CD4-positive, alpha-beta T cell treated with Interleukin-17A for 4 hours (primary cell): ENCODE measurements around the gene KCNG2.
A peak's percentile ranks its signal among the peaks of the same experiment; 100 is the strongest.
"Not testable (repeated sequence)": the region's sequence is repeated elsewhere in the genome, so short reads cannot be mapped to it uniquely, and the experiment has no call there.

Experiments
- DNase-seq: peaks from one replicate; pipeline ENCODE4 v3.0.0-alpha.2; 2020; ENCODE audit warnings: mixed read lengths

The KCNG2 gene

GRCh38 chr18:79797518-79798345 lies at the start of gene KCNG2:
TSS of gene KCNG2 (plus strand) at chr18:79797938. CDS start at chr18:79863668, 65,730 bp downstream.
- peak; percentile 34 for DNase-seq

GRCh38 chr18:79748321-79749180 lies 49.2 kb upstream of the KCNG2 start:
- no peak for DNase-seq

- DNase-seq = no peak
Measured at GRCh38 chr18:79749251-79750191, 48.2 kb upstream of the KCNG2 start.

- DNase-seq = no peak
Measured at GRCh38 chr18:79750980-79751571, 46.7 kb upstream of the KCNG2 start.

- not testable (repeated sequence) for DNase-seq
Measured at GRCh38 chr18:79751918-79752578, 45.7 kb upstream of the KCNG2 start.

- not testable (repeated sequence) for DNase-seq
Measured at GRCh38 chr18:79752946-79753345, 44.8 kb upstream of the KCNG2 start.

GRCh38 chr18:79753391-79753851 lies 44.3 kb upstream of the KCNG2 start:
- no peak for DNase-seq

GRCh38 chr18:79754022-79754761 lies 43.5 kb upstream of the KCNG2 start:
- DNase-seq = no peak

GRCh38 chr18:79754831-79755351 lies 42.8 kb upstream of the KCNG2 start:
- DNase-seq = no peak

GRCh38 chr18:79755496-79756142 lies 42.1 kb upstream of the KCNG2 start:
- no peak for DNase-seq

GRCh38 chr18:79756143-79756500 lies 41.6 kb upstream of the KCNG2 start:
- DNase-seq = no peak

GRCh38 chr18:79756826-79757225 lies 40.9 kb upstream of the KCNG2 start:
- no peak for DNase-seq

- DNase-seq = no peak
Measured at GRCh38 chr18:79760348-79760747, 37.4 kb upstream of the KCNG2 start.

GRCh38 chr18:79760881-79761280 lies 36.9 kb upstream of the KCNG2 start:
- no peak for DNase-seq

GRCh38 chr18:79763407-79763806 lies 34.3 kb upstream of the KCNG2 start:
- DNase-seq = no peak

- DNase-seq = no peak
Measured at GRCh38 chr18:79764131-79764530, 33.6 kb upstream of the KCNG2 start.

- DNase-seq = no peak
Measured at GRCh38 chr18:79765491-79766245, 32.1 kb upstream of the KCNG2 start.

- no peak for DNase-seq
Measured at GRCh38 chr18:79766308-79766707, 31.4 kb upstream of the KCNG2 start.

- DNase-seq = no peak
Measured at GRCh38 chr18:79768745-79769144, 29.0 kb upstream of the KCNG2 start.
